ENCODE results near the gene SNIP1.
A peak's percentile ranks its signal among the peaks of the same experiment; 100 is the strongest.
"Not testable (repeated sequence)": the region's sequence is repeated elsewhere in the genome, so short reads cannot be mapped to it uniquely, and the experiment has no call there.

The SNIP1 gene

GRCh38 chr1:37558411-37558810 is 4.3 kb upstream of the SNIP1 start:
- no peak for DNase-seq

GRCh38 chr1:37557402-37557801 is 3.3 kb upstream of the SNIP1 start:
- no peak for DNase-seq

- DNase-seq: peak; percentile 90
These were observed 2.7 kb upstream of the SNIP1 start, which contains the start of gene DNALI1 for GRCh38 chr1:37556712-37557196. Gene DNALI1 (plus strand): TSS chr1:37556940. CDS start chr1:37556995, 55 bp downstream.

DNA sequence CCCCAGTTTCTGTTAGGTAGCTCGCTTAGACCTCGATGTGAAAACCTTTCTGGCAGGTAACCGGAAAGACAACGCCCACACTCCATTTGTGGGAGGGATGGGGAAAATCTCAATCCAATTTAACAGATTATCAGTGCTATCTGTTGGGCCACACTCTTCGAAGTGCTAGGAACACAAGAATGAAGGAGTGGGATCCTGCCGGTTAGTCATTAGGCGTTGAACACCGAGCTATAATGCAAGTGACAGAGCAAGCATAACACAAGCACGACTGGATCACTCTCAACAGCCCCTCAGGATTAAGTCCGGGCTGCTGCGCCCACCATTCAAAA is 531 bp downstream of the SNIP1 start:
- DNase-seq: no peak

- DNase-seq: no peak
These were observed 4.8 kb downstream of the SNIP1 start for GRCh38 chr1:37549341-37549740.

- DNase-seq: no peak
These were observed 9.1 kb downstream of the SNIP1 start for GRCh38 chr1:37545019-37545418.

GRCh38 chr1:37544530-37544929 is 9.6 kb downstream of the SNIP1 start:
- no peak for DNase-seq

DNA sequence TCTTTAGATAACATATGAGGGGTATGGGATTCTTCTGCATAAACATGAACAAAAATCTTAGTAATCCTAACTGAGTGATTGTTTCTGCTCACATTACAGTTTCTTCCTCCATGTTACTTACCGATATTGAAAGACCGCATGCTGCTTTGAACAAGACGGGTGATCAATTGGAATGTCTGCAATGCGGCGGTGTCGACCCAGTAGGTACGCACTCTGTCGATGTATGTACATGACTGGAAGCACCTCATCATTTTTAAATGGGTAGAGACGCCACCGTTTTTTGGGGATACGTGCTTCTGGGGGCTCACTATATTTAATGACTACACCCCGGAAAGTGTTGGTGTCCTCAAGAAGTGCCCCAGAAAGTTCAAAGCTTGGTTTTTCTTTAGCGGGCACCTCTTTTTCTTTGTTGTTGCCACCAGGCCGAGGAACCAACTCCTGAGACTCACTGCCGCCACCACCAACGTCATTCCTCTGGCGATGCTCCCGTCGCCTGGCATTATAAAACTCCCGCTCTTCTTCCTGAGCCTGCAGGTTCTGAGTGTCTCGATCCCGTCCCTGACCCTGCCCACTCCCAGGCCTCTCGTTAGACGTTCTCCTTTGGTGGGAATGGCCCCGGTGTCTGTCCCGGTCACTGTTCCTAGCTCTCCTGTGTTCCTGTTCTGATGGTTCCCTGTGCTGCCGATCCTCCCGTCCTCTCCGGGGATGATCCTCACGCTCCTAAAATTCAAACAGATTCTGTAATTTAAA is 13.9 kb downstream of the SNIP1 start:
- DNase-seq: no peak

DNA sequence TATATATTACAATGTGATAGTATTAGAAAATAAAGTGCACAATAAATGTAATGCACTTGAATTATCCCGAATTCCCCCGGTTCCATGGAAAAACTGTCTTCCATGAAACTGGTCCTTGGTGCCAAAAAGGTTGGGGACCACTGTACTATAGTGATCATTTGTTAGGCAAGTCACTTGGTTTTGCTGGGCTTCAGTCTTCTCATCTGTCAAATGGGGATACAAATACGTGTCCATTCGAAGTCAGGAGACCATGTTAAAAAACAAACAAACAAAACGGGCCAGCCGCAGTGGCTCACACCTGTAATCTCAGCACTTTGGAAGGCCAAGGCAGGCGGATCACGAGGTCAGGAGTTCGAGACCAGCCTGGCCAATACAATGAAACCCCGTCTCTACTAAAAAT is 14.9 kb downstream of the SNIP1 start:
- DNase-seq: not testable (repeated sequence)

GRCh38 chr1:37537378-37537777 is 16.7 kb downstream of the SNIP1 start:
- no peak for DNase-seq

DNA sequence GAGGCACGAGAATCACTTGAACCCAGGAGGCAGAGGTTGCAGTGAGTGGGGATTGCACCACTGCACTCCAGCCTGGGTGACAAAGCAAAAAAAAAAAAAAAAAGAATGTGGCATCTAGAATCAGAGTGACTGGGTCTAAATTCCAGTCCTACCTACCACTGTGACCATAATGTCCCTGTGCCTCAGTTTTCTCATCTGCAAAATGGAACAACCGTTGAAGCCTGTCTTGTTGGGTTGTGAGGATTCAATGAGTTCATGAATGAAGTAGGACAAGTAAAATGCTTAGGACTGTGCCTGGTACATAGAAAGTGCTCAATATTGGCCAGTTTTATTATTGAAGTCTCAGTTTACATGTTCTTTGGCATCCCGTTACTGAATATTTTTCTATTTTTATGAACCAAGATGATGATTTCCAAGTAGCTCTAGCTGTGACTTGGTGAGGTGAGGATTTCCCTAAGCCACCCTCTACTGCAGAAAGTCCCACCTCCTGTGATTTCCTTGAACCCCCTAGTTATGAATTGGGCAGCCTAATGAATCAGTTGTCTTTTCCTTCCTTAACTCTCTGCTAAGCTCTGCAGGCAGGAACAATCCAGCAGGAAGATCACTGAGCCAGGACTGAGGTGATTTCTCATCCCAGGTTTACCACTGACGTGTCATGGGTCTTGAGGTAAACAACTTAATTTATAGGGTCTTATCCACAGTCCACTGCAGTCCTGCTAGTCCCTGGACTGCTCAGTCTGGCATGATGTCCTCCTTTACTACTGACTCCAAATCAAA is 20.6 kb downstream of the SNIP1 start:
- DNase-seq: no peak

DNA sequence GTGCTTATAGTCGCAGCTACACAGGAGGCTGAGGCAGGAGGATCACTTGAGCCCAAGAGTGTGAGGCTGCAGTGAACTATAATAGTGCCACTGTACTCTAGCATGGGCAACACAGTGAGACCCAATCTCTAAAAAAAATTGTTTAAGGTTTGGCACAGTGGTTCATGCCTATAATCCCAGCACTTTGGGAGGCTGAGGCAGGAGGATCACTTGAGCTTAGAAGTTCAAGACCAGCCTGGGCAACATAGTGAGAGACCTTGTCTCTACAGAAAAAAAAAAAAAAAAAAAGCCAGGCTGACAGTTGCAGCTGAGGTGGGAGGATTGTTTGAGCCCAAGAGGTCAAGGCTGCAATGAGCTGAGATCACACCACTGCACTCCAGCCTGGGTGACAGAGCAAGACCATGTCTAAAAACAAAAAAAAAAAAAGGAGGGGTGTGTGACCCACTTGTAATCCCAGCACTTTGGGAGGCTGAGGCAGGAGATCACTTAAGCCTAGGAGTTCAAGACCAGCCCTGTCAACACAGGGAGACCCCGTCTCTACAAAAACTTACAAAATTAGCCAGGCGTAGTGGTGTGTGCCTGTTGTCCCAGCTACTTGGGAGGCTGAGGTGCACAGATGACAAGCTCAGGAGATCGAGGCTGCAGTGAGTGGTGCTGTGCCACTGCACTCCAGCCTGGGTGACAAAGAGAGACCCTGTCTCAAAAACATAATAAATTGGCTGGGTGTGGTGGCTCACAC is 21.5 kb downstream of the SNIP1 start:
- DNase-seq: not testable (repeated sequence)

DNA sequence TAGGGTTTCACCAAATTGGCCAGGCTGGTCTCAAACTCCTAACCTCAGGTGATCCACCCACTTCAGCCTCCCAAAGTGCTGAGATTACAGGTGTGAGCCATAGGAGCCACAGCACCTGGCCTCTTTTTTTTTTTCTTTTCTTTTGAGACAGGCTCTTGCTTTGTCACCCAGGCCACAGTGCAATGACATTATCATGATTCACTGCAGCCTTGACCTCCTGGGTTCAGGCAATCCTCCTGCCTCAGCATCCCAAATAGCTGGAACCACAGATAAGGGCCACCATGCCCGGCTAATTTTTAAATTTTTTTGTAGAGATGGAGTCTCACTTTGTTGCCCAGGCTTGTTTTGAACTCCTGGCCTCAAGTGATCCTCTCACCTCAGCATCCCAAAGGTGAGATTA is 24.2 kb downstream of the SNIP1 start:
- not testable (repeated sequence) for DNase-seq

DNA sequence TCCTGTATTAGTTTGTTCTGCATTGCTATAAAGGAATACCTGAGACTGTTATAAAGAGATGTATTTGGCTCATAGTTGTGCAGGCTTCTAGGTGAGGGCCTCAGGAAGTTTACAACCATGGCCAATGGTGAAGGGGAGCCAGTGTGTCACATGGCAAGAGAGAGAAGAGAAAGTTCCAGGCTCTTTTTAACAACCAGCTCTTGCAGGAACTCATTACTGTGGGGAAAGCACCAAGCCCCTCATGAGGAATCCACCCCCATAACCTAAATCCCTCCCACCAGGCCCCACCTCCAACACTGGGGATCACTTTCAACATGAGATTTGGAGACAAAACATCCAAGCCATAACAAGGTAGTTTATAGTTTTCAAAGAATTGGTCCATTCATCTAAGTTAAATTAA is 34.5 kb downstream of the SNIP1 start:
- DNase-seq: no peak

DNA sequence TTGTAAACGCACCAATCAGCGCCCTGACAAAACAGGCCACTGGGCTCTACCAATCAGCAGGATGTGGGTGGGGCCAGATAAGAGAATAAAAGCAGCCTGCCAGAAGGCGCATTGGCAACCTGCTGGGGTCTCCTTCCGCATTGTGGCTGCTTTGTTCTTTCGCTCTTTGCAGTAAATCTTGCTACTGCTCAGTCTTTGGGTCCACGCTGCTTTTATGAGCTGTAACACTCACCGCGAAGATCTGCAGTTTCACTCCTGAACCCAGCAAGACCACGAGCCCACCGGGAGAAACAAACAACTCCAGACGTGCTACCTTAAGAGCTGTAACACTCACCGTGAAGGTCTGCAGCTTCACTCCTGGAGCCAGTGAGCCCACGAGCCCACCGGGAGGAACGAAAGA is 35.2 kb downstream of the SNIP1 start:
- DNase-seq: not testable (repeated sequence)

GRCh38 chr1:37518241-37518640 is 35.9 kb downstream of the SNIP1 start:
- DNase-seq: not testable (repeated sequence)

GRCh38 chr1:37517569-37517968 is 36.5 kb downstream of the SNIP1 start:
- no peak for DNase-seq

- DNase-seq: no peak
These were observed 38.7 kb downstream of the SNIP1 start for GRCh38 chr1:37515185-37516034.

DNA sequence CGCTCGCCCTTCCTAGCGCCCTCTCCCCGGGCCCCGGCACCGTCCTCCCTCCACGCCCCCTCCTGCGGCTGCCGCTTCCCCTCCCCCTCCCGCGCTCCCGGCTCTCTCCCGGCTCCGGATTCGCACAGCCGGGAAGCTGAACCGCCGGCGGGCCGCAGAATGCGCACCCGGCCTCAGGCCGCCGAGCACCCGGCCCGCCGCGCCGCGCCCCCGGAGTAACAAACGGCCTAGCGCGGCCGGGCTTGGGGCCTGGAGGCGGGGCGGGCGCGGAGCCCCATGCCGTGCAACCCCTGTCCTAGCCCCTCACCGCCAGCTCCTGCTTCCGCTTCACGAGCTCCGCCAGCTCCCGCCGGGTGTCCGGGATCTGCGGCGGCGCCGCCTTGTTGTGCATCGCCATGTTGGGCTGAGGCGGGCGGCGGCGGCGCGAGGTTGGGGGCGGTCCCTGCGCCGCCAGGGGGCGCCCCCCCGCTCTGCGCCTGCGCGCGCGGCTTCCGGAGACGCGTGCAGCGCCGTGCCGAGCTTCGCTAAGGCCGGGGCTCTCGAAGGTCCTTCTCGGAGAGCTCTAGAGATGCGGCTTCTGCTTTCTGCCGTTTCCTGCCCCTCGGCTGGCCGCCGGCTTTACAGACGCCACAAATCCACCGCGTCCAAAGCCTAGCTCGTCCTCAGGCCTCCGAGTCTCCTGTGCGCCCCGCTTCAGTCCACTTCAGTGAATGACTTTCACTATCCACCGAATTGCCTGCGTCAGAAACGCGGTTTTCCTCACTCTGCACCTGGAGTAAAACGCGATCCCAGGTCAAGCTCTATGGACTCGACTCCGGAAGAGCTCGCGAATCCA is 39.5 kb downstream of the SNIP1 start, which contains the start of gene MEAF6:
MEAF6 (minus strand) TSS at position 417 of the 835 bp plus-strand sequence; CDS start at position 397, 20 bp downstream.
- DNase-seq: peak; percentile 85

DNA sequence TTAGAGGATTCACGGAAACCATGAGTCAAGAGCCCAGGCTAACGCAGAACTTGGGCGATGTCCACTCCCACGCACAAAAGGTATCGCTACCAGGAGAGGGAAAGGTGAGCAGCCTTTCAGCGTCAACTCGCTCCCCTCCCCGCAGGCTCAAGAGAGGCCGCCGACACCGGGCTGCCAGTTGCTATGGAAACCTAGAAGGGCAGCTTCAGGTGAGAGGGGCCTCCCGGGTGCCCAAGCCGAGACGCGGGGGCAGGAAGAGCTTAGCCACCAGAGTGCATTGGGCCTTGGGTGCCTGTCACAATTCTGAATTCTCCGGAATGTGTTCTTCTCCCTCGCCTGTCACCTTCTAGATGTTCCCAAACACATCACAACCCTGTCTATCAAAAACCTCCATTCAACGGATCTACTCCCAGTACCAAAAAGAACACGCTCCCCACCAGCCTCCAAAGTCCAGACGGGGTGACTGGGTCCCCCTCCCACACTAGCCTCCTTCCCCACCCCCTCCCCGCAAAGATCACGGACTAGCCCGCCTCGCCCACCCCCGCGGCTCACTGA is 40.2 kb downstream of the SNIP1 start:
- DNase-seq: peak; percentile 47

- DNase-seq: no peak
These were observed 44.9 kb downstream of the SNIP1 start for GRCh38 chr1:37509181-37509580.

Measured in NCI-H1092 (cell line).